GM23338 (cell line): Measurements from ENCODE around the gene PHGDH.

ENCODE experiments used
- CREB1 ChIP-seq: fragments of 250-450 bp; sonication (Bioruptor Pico); IDR thresholded peaks from 2 replicates; pipeline ENCODE4 v1.5.0; 2020; ENCODE audit warnings: low read depth, mild to moderate bottlenecking, moderate library complexity
- CTCF ChIP-seq, 2 experiments: fragments of 200-600 bp in 1 of 2; sonication (generic) in 1 of 2; conservative IDR thresholded peaks; 2 replicates each; pipeline versions ENCODE4 v1.5.1 to v1.6.1; 2016 to 2017; ENCODE audit warnings: antibody characterized with exemption in 2 of 2, low read depth in 2 of 2, mild to moderate bottlenecking in 2 of 2, moderate library complexity in 1 of 2
- EZH2 ChIP-seq: fragments of 200-600 bp; sonication (generic); IDR thresholded peaks from one replicate; pipeline ENCODE4 v1.8.0; 2017; ENCODE audit warnings: antibody characterized with exemption, mild to moderate bottlenecking, low read depth; ENCODE audit not compliant: unreplicated experiment
- EZH2phosphoT487 ChIP-seq: fragments of 200-600 bp; sonication (generic); IDR thresholded peaks from one replicate; pipeline ENCODE4 v1.8.1; 2018; ENCODE audit warnings: antibody characterized with exemption; ENCODE audit not compliant: unreplicated experiment
- NANOG ChIP-seq: IDR thresholded peaks from 2 replicates; pipeline ENCODE4 v1.6.1; 2016; ENCODE audit warnings: antibody characterized with exemption, borderline replicate concordance
- POLR2AphosphoS5 ChIP-seq: IDR thresholded peaks from 2 replicates; pipeline ENCODE4 v1.6.1; 2016; ENCODE audit warnings: antibody characterized with exemption, low read depth
- TF ChIP-seq, protein P1 (sequence below): IDR thresholded peaks from one replicate; pipeline ENCODE4 v1.6.1; 2018; ENCODE audit warnings: antibody characterized with exemption; ENCODE audit not compliant: unreplicated experiment
- TF ChIP-seq, protein P2 (sequence below): IDR thresholded peaks from 2 replicates; pipeline ENCODE4 v1.6.1; 2016; ENCODE audit warnings: antibody characterized with exemption

GRCh38 chr1:119721896-119722295 lies 10.2 kb downstream of the PHGDH start:
- TF ChIP-seq CREB1 (CRISPR knock-in tag) (no peak), CTCF (conservative IDR thresholded peaks at IDR 0.05; ENCODE audit: low read depth in 2 of 2) (no peak), EZH2 (no peak), POLR2AphosphoS5 (no peak; the same call in 1 of the 2 replicates), EZH2phosphoT487 (no peak), NANOG (no peak)
- TF ChIP-seq, protein P1, sequence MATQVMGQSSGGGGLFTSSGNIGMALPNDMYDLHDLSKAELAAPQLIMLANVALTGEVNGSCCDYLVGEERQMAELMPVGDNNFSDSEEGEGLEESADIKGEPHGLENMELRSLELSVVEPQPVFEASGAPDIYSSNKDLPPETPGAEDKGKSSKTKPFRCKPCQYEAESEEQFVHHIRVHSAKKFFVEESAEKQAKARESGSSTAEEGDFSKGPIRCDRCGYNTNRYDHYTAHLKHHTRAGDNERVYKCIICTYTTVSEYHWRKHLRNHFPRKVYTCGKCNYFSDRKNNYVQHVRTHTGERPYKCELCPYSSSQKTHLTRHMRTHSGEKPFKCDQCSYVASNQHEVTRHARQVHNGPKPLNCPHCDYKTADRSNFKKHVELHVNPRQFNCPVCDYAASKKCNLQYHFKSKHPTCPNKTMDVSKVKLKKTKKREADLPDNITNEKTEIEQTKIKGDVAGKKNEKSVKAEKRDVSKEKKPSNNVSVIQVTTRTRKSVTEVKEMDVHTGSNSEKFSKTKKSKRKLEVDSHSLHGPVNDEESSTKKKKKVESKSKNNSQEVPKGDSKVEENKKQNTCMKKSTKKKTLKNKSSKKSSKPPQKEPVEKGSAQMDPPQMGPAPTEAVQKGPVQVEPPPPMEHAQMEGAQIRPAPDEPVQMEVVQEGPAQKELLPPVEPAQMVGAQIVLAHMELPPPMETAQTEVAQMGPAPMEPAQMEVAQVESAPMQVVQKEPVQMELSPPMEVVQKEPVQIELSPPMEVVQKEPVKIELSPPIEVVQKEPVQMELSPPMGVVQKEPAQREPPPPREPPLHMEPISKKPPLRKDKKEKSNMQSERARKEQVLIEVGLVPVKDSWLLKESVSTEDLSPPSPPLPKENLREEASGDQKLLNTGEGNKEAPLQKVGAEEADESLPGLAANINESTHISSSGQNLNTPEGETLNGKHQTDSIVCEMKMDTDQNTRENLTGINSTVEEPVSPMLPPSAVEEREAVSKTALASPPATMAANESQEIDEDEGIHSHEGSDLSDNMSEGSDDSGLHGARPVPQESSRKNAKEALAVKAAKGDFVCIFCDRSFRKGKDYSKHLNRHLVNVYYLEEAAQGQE, result no peak
- TF ChIP-seq, protein P2, sequence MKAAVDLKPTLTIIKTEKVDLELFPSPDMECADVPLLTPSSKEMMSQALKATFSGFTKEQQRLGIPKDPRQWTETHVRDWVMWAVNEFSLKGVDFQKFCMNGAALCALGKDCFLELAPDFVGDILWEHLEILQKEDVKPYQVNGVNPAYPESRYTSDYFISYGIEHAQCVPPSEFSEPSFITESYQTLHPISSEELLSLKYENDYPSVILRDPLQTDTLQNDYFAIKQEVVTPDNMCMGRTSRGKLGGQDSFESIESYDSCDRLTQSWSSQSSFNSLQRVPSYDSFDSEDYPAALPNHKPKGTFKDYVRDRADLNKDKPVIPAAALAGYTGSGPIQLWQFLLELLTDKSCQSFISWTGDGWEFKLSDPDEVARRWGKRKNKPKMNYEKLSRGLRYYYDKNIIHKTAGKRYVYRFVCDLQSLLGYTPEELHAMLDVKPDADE, result no peak
